ENCODE data around the gene RAP1A.
"Not testable (repeated sequence)": the region's sequence is repeated elsewhere in the genome, so short reads cannot be mapped to it uniquely, and the experiment has no call there.

Gene RAP1A

DNA sequence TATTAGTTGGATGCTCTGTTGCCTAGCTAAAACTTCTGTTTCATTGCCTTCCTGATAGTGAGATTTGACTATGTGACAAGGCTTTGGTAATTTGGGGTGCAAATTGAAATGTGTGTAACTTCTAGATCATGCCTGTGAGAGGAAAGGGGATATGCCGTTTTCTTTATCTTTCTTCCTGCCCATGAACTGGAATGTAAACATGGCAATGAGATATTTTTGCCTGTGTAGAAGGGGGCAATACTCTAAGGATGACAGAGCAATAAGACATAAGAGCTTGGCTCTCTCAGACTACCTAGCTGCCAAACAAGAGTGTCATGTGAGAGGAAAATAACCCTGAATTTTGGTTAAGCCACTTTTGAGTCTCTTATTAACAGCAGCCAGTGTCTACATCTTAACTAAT, 49.7 kb downstream of the RAP1A start:
- no peak for DNase-seq

DNA sequence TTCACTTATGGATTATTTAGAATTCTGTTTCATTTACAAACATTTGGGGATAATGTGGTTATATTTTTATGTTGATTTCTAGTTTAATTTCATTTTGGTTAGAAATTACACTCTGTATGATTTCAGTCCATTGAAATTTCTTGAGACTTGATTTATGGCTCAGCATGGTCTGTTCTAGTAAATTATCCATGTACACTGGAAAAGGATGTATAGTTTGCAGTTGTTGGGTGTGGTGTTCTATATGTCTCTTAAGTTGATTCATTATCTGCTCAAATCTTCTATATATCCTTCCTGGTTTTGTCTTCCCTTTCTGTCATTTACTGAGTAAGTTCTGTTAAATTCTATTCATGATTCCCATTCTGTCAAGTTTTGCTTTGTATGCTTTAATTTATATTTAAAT, 52.3 kb downstream of the RAP1A start:
- no peak for DNase-seq

DNA sequence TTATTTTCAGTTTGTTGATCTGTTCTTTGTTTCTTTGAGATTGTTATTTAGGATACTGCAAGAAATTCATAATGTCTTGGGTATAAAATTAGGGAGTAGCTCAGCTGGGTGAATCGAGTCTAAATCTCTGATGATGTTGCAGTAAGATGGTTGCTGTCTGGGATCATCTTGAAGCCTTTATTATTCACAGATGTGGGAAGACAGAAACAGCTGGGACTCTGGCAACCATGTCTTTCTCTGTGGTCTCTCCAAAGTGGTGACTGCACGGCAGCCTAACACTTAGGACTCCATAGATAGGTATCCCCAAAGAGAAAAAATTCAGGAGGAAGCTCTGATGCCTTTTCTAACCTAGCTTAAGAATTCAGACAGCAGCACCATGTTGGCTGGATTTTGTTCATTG, 52.7 kb downstream of the RAP1A start:
- DNase-seq = no peak

DNA sequence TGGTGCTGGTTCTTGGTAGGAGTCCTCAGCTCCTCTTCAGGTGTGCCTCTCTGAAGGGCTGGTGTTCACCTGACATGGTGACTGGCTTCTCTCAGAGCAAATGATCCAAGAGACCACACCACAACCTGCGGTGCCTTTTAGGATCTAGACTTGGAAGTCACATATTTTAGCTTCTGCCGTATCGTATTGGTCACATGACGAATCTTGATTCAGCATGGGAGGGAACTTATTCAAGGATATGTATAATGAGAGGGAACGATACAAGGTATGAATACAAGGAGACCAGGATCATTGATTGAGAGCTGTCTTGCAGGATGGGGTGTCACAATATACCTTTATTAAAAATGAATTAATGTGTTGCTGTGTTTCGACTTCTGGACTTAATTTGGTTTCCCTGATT, 58.0 kb downstream of the RAP1A start:
- DNase-seq = no peak

DNA sequence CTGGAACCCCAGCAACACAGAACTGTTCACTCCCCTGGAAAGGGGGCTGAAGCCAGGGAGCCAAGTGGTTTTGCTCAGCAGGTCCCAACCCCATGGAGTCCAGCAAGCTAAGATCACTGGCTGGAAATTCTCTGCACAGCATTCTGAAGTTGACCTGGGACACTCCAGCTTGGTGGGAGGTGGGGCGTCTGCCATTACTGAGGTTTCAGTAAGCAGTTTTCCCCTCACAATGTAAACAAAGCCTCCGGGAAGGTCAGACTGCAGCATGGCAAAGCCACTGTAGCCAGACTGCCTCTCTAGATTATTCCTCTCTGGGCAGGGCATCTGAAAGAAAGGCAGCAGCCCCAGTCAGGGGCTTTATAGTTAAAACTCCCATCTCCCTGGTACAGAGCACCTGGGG, 60.0 kb downstream of the RAP1A start:
- DNase-seq = no peak

DNA sequence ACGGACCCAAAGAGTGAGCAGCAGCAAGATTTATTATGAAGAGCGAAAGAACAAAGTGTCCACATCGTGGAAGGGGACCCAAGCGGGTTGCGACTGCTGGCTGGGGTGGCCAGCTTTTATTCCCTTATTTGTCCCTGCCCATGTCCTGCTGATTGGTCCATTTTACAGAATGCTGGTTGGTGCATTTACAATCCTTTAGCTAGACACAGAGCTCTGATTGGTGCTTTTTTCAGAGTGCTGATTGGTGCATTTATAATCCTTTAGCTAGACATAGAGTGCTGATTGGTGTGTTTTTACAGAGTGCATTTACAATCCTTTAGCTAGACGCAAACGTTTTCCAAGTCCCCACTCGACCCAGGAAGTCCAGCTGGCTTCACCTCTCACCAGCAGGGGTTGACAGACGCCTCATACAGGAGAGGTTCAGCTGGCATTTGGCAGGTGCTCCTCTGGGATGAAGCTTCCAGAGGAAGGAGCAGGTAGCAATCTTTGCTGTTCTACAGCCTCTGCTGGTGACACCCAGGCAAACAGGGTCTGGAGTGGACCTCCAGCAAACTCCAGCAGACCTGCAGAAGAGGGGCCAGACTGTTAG, 60.7 kb downstream of the RAP1A start:
- not testable (repeated sequence) for DNase-seq

DNA sequence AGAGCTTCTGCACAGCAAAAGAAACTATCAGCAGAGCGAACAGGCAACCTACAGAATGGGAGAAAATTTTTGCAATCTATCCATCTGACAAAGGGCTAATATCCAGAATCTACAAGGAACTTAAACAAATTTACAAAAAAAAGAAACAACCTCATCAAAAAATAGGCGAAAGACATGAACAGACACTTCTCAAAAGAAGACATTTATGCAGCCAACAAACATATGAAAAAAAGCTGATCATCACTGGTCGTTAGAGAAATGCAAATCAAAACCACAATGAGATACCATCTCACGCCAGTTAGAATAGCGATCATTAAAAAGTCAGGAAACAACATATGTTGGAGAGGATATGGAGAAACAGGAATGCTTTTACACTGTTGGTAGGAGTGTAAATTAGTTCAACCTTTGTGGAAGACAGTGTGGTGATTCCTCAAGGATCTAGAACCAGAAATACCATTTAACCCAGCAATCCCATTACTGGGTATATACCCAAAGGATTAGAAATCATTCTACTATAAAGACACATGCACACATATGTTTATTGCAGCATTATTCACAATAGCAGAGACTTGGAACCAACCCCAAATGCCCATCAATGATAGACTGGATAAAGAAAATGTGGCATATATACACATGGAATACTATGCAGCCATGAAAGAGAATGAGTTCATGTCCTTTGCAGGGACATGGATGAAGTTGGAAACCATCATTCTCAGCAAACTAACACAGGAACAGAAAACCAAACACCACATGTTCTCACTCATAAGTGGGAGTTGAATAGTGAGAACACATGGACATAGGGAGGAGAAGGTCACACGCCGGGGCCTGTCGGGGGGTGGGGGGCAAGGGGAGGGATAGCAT, 65.9 kb downstream of the RAP1A start:
- not testable (repeated sequence) for DNase-seq

DNA sequence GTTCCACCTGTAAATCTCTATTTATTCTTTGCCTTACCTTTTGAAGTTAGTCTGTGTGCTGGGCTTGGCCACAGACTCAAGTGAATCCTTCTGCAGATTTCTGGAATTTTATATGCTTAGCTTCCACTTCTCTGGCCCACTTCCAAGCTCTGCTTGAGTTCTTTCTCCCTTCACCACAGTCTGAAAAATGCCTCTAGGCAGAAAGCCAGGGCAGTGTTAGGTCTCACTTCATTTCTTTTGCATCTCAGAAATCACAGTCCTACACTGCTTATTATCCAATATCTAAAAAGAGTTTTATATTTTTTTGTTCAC, 70.7 kb downstream of the RAP1A start:
- peak in 1 of 2 experiments; percentile 18 for DNase-seq

DNA sequence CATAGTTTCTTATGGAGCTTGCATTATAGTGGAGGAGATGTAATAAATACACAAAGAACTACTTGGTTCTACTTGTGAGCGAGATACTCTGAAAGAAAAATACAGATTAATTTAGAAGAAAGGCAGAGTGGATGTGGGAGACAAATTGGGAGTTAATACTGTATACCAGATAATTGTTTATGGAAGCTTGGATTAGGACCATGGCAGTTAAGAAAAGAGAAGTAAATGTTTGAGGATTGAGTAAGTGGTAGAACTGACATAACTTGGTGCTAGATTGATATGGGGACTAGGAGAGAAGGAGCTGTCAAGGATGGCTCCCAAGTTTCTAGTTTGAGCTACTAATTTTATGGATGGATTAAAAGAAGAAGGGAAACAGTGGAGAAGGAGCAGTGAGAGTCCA, 72.3 kb downstream of the RAP1A start:
- DNase-seq = no peak

DNA sequence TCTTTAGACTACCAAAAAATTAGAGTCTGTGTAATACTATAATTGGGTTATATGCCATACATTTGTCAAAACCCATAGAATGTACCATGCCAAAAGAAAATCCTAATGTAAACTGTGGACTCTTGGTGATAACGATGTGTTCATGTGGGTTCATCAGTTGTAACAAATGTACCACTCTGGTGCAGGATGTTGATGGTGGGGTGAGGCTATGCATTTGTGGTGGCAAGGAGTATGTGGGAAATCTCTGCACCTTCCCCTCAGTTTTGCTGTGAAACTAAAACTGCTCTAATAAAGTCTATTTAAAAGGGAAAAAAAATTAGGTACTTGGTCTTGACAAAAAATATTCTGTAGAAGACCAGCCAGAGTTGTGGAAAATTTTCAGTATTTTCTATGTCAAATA, 76.2 kb downstream of the RAP1A start:
- DNase-seq = no peak

DNA sequence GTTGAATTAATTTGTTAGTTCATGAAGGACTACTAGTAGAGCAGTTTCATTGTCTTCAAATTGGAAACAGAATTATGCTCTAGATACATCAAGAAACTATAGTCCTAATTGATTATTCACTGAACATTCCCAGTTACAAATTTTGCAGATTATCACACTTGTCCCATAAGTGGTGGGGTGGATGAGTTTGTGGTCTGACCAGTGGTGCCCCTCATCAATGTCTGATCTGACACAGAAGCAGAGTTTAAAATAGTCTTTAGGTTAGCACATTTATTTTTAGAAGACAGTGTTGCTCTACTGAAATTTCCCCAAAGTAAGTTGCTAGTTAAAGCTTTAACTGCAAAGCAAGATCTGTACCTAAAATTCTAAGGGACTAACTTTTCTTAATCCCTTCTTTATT, 76.7 kb downstream of the RAP1A start:
- DNase-seq = no peak

DNA sequence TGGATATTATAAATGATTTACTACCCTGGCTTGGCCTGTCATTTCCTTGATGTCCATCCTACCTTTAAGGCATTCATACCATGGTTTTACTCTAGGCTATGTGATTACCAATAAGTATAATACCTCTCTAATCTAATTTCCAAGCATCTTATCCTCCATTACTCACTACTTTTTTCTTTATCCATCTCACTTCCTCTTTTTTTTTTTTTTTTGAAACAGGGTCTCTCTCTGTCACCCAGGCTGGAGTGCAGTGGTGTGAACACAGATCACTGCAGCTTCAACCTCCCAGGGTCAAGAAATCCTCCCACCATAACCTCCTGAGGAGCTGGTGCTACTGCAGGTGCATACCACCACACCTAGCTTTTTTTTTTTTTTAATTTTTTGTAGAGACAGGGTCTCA, 79.7 kb downstream of the RAP1A start:
- no peak for DNase-seq

DNA sequence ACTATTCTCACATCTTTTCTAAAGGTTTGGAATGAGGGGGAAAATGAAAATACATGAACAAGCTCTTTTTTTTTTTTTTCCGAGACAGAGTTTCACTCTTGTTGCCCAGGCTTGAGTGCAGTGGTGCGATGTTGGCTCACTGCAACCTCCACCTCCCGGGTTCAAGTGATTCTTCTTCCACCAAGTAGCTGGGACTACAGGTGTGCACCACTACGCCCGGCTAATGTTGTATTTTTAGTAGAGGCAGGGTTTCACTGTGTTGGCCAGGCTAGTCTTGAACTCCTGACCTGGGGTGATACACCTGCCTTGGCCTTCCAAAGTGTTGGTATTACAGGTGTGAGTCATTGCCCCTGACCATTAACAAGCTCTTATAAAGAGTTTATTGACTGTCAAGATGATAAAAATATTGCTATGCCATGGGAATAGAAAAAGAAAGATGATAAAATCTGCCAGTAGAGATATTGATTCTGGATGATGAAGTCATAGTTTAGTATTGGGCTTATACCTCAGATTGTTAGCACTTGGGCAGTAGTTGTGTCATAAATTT, 83.0 kb downstream of the RAP1A start:
- DNase-seq = no peak

DNA sequence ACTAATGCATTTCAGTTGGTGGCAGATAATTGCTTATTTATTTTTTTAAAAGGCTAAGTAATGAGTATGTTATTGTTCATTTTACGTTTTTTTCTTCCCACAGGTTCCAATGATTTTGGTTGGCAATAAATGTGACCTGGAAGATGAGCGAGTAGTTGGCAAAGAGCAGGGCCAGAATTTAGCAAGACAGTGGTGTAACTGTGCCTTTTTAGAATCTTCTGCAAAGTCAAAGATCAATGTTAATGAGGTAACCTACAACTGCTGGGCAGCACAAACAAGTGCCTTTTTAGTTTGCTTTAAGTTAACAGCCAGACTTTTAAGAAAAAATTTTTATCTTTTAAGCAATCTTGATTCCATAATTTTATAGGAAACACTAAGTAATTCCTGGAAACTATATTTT, 84.7 kb downstream of the RAP1A start:
- DNase-seq = no peak

DNA sequence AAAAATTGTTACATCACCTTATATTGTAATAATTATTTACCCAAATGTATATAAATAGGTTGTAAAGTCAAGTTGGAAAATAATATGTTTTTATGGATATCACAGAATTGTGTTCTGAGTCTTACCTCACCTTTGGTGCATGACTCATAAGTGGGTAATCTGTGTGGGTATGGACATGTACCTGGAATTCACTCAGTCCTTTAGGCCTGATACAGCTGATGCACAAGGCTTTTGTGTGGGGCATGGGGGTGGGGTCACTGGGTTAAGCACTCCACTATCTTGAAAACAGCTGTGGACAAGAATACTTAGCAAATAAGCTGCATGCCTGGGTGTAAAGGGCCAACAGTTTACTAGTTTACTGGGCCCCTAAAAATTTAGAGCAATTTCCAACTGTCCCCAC, 85.2 kb downstream of the RAP1A start:
- no peak for DNase-seq

DNA sequence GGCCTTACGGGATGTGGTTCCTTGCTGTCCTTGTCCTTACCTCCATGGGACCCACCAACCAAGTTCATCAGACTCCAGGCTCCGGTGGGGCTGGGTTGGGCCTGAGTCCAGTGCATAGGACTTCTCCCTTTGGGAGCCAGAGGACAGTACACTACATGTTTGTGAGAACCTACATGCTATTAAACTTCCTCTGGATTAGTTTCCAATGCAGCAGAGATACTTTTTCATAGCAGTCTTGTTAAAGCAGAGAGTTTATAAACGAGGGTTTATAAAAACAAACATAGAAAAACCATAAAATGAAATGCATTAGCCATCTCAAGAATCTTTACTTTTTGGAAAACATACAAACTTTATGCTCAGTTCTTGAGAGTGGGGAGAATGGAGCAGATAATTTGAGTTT, 86.3 kb downstream of the RAP1A start:
- no peak for DNase-seq

DNA sequence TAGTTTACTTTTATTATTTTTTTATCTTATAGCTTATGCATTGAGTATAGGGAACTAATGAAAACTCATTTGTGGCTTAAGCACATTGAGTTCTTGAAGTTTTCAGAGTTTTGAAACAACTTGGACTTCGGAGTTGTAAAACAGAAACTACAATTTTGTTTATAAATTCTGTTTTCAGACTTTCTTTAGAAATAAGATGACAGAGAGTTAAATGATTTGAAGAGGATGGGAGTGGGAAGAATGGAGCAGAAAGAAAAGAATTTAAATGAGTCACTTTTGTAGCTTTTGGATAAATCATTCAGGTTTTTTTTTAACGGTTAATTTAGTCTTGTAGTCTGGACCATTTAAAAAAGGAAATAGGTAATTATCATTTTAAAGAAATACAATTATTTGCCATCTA, 87.3 kb downstream of the RAP1A start:
- DNase-seq = no peak

DNA sequence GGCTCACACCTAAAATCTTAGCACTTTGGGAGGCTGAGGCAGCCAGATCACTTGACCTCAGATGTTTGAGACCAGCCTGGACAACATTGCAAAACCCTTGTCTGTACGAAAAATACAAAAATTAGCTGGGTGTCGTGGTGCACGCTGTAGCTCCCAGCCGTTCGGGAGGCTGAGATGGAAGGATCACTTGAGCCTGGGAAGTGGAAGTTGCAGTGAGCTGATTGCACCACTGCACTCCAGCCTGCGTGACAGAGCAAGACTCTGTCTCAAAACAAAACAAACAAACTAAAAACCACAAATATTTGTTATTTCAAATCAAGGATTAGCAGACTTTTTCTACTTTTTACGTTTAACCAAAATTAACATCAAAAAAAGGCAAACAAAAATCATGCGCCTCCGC, 88.3 kb downstream of the RAP1A start:
- no peak for DNase-seq

DNA sequence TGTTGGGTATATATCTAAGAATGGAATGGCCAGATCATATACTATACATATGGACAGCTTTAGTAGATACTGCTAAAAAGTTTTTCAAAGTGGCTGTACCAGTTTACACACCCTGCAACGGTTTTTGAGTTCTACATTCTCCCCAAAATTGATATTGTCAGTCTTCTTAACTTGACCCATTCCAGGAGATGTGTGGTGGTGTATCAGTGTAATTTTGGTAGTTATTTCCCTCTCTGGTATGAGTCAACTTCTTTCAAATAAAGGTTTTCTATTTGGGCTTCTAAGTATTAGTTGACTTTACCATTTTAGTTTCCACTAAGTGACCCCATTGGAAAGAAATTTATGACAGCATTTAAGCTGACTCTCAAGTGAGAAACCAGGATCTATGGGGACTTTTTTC, 90.4 kb downstream of the RAP1A start:
- DNase-seq = no peak

DNA sequence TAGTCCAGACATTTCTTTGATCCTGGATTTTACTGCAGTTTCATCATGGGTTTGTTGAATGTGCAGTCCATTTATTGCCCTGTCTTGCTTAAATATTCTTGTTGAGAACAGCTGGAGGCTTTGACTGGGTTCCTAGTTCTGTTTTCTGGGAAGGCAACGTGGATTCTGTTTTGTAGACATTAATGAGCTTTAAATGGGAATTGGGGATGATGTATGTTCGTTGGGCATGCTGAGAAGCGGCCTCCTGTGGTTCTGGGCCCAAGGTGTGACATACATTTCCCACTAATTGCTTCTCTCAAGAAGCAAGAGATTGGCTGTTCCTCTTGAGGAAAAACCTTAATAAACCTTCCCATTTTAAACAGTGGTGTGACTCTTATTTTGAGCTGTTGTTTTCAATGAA, 96.7 kb downstream of the RAP1A start:
- no peak for DNase-seq

DNA sequence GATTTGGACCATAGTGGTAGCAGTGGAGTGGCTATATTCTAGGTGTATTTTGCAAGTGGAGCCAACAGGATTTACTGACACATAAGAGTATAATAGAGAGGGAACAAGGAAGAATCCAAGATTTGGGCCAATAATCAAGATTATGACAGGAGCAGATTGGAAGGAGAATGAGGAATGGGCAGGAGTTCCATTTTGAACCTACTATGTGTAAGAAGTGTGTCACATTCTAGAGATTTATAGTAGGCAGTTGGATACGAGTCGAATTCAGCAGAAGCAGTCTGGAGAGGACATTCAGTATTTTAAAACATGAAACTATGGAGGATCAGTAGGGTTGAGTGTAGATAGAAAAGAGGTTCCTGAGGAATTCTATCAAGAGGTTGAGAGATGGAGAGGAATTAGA, 97.9 kb downstream of the RAP1A start:
- DNase-seq = no peak

DNA sequence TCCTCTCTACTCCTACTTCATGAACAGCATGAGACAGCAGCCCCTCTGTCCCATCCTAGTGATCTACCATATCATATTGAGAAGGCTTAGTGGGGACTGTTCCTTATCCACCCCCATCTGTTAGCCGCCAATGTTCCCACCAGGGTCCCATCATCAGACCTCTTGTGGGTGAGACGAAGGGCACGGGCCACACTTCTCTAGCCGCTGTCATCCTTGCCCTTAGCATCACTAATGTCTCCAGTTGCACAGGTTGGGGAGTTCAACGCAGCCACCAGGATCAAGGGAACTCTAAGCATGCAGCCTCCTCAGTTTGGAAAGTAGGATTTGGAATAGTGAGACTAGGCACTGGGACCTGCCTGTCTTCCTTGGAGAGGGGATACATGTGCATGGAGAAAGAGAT, 99.5 kb downstream of the RAP1A start:
- DNase-seq = no peak

DNA sequence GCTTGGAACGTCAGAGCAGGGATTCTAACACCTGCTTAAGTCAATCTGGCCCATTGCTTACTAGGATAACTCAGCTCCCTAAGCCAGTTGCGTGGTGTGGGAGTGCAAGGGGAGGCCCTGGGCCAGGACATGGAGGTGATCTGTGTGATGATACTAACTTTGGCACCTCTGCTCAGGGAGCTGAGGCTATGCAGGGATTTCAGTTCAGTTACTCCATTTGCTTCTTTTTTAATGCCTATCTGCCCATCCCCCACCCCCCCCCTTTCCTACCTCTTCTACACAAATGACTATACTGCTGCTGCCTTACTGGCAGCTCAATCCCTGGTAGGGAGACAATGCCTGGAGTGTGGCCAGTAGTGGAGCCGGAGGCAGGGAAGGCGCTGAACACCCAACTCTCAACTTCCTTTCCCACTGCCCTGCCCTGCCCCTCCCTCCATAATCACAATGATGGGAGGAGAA, 100.1 kb downstream of the RAP1A start:
- DNase-seq = no peak

DNA sequence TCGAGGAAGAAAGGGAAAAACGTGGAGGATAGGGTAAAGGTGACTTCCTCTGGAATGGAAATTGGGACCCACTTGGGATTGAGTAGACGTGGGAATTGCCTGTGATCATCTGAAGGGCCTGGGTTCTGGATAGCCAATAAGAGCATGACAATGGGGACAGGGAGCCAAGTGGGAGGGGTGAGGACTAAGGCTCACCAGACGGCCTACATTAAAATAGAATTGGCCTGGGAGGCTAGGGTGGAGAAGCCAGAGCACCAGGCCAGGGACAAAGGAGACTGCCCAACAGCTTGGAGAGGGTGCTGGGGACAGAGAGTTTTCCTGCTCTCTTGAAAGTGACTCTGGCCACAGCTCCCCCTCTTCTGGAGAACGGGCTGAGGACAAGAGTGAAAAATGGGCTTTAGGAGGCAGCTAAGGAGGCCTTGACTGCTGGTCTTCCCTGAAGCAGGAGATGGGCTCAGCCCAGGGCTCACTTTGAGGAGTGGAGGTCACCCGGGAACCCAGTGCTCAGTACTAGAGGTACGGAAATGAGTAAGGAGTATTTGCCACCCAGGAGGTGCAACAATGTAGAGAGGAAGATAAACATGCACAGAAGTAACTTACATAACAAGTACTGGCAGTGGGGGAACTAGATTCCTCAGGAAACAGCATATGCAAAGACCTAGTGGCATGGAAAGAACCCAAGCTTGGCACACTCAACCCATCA, 100.8 kb downstream of the RAP1A start:
- no peak for DNase-seq
